IMR-90 (cell line): Measurements from ENCODE around the gene THNSL1. TPM values are rescaled to one million over a fixed set of nuclear protein-coding genes. Genes with fewer than 3 reads are reported as not detected.

Experiments used
- ATAC-seq: fragments of 200-7000 bp; cut with Tn5 transposase; 2 replicates; pipeline ENCODE4 v1.9.1; 2020; ENCODE audit warnings: low read depth, mild to moderate bottlenecking, moderate library complexity
- BruUV-seq: library from RNA; stranded (reverse); fragments of 400-500 nt; replicated peaks from 2 replicates; lab custom pipeline; 2021; lab: Mats Ljungman, UMichigan
- CTCF ChIA-PET: fragments of 300-600 bp; formaldehyde crosslinking; extraction: SDS; loops from one replicate; lab custom pipeline; 2021; ENCODE audit warnings: antibody characterized with exemption; lab: Yijun Ruan, JAX
- POLR2A ChIA-PET: fragments of 300-600 bp; sonication (Branson Sonifier 250); formaldehyde crosslinking; loops from one replicate; lab custom pipeline; 2022; ENCODE audit warnings: antibody characterized with exemption; ENCODE audit not compliant: unreplicated experiment; lab: Charles Lee
- DNase-seq: peaks from one replicate; pipeline ENCODE4 v3.0.0; 2013
- H2AFZ ChIP-seq: replicated peaks from 2 replicates; pipeline ENCODE3; 2013; ENCODE audit warnings: low read length, mild to moderate bottlenecking; ENCODE audit not compliant: poor library complexity
- H2AK5ac ChIP-seq: 2 replicates; pipeline ENCODE4 v1.6.1; 2013; ENCODE audit warnings: low read depth, low read length, inconsistent platforms
- H2AK9ac ChIP-seq: replicated peaks from 2 replicates; pipeline ENCODE3; 2013; ENCODE audit warnings: mild to moderate bottlenecking, low read depth, low read length, moderate library complexity; ENCODE audit not compliant: poor library complexity
- H2BK120ac ChIP-seq: 2 replicates; pipeline ENCODE4 v1.6.1; 2013; ENCODE audit warnings: low read depth, low read length, inconsistent platforms
- H2BK15ac ChIP-seq: 3 replicates; pipeline ENCODE4 v1.6.1; 2013; ENCODE audit warnings: low read depth, low read length, inconsistent platforms
- H2BK20ac ChIP-seq: 2 replicates; pipeline ENCODE4 v1.6.1; 2013; ENCODE audit warnings: low read depth, mild to moderate bottlenecking, inconsistent platforms, low read length, moderate library complexity
- H2BK5ac ChIP-seq: 2 replicates; pipeline ENCODE4 v1.6.1; 2013; ENCODE audit warnings: mild to moderate bottlenecking, low read depth, low read length, inconsistent platforms; ENCODE audit not compliant: poor library complexity, severe bottlenecking
- H3K14ac ChIP-seq: replicated peaks from 2 replicates; pipeline ENCODE4 v1.6.1; 2013; ENCODE audit warnings: low read depth, low read length, inconsistent platforms
- H3K18ac ChIP-seq: 2 replicates; pipeline ENCODE4 v1.6.1; 2013; ENCODE audit warnings: low read depth, low read length, control low read depth
- H3K23ac ChIP-seq: 2 replicates; pipeline ENCODE4 v1.6.1; 2013; ENCODE audit warnings: low read depth, low read length, inconsistent platforms
- H3K27ac ChIP-seq: 2 replicates; pipeline ENCODE4 v1.5.1; 2013; ENCODE audit warnings: mild to moderate bottlenecking, control low read depth, low read length; ENCODE audit not compliant: insufficient read depth
- H3K27me3 ChIP-seq: 2 replicates; pipeline ENCODE4 v1.6.1; 2013; ENCODE audit warnings: low read length; ENCODE audit not compliant: control insufficient read depth, insufficient read depth
- H3K36me3 ChIP-seq: 2 replicates; pipeline ENCODE4 v1.6.1; 2013; ENCODE audit warnings: low read length, mixed read lengths; ENCODE audit not compliant: control insufficient read depth, insufficient read depth
- H3K4ac ChIP-seq: 2 replicates; pipeline ENCODE4 v1.6.1; 2013; ENCODE audit warnings: low read depth, low read length, inconsistent platforms
- H3K4me1 ChIP-seq: 2 replicates; pipeline ENCODE4 v1.6.1; 2013; ENCODE audit warnings: low read length, mixed read lengths; ENCODE audit not compliant: control insufficient read depth, insufficient read depth
- H3K4me2 ChIP-seq: 2 replicates; pipeline ENCODE4 v1.6.1; 2013; ENCODE audit warnings: low read depth, mild to moderate bottlenecking, control low read depth, low read length, moderate library complexity
- H3K4me3 ChIP-seq: 2 replicates; pipeline ENCODE4 v1.5.1; 2013; ENCODE audit warnings: low read depth, mild to moderate bottlenecking, control low read depth, low read length, moderate library complexity; ENCODE audit not compliant: insufficient read depth
- H3K56ac ChIP-seq: 2 replicates; pipeline ENCODE4 v1.6.1; 2013; ENCODE audit warnings: low read length, inconsistent platforms; ENCODE audit not compliant: insufficient read depth; ENCODE audit errors: extremely low read depth
- H3K79me1 ChIP-seq, 2 experiments: 2 replicates each; pipeline ENCODE4 v1.6.1; 2013; ENCODE audit warnings: low read length in 2 of 2, inconsistent platforms in 1 of 2, low read depth in 1 of 2
- H3K9ac ChIP-seq: 2 replicates; pipeline ENCODE4 v1.6.1; 2013; ENCODE audit warnings: low read depth, low read length, control low read depth
- H3K9me1 ChIP-seq: 2 replicates; pipeline ENCODE4 v1.6.1; 2013; ENCODE audit warnings: low read length, inconsistent platforms; ENCODE audit not compliant: insufficient read depth
- H3K9me3 ChIP-seq: 2 replicates; pipeline ENCODE4 v1.6.1; 2013; ENCODE audit warnings: low read length; ENCODE audit not compliant: control insufficient read depth, insufficient read depth
- H4K20me1 ChIP-seq: 2 replicates; pipeline ENCODE4 v1.6.1; 2013; ENCODE audit warnings: low read length, inconsistent platforms; ENCODE audit not compliant: insufficient read depth
- H4K5ac ChIP-seq: 2 replicates; pipeline ENCODE4 v1.6.1; 2013; ENCODE audit warnings: mild to moderate bottlenecking, low read depth, low read length, control low read depth
- H4K8ac ChIP-seq, 2 experiments: 2 replicates each; pipeline ENCODE4 v1.6.1; 2013; ENCODE audit warnings: low read depth in 2 of 2, low read length in 2 of 2, control low read depth in 1 of 2, inconsistent platforms in 1 of 2
- H4K91ac ChIP-seq: 2 replicates; pipeline ENCODE4 v1.6.1; 2013; ENCODE audit warnings: low read depth, low read length, inconsistent platforms; ENCODE audit not compliant: insufficient read depth
- BHLHE40 ChIP-seq: fragments of 150-350 bp; IDR thresholded peaks from 2 replicates; pipeline ENCODE4 v1.6.1; 2016; ENCODE audit warnings: mild to moderate bottlenecking, low read depth, low read length
- CEBPB ChIP-seq: IDR thresholded peaks from 2 replicates; pipeline ENCODE4 v1.6.1; 2012; ENCODE audit warnings: low read depth, low read length, improper control_type of control experiment
- FOS ChIP-seq: fragments of 150-350 bp; IDR thresholded peaks from 2 replicates; pipeline ENCODE4 v1.6.1; 2016; ENCODE audit warnings: low read depth, low read length
- MAZ ChIP-seq: IDR thresholded peaks from 2 replicates; pipeline ENCODE4 v1.6.1; 2012; ENCODE audit warnings: low read depth, mild to moderate bottlenecking, low read length, improper control_type of control experiment, moderate library complexity, borderline replicate concordance
- NFE2L2 ChIP-seq: fragments of 150-350 bp; IDR thresholded peaks from 2 replicates; pipeline ENCODE4 v1.6.1; 2016; ENCODE audit warnings: low read depth, mild to moderate bottlenecking, low read length
- POLR2A ChIP-seq: IDR thresholded peaks from 2 replicates; pipeline ENCODE4 v1.6.1; 2012; ENCODE audit warnings: mild to moderate bottlenecking, low read depth, low read length
- RAD21 ChIP-seq: IDR thresholded peaks from 2 replicates; pipeline ENCODE4 v1.6.1; 2012; ENCODE audit warnings: low read length, improper control_type of control experiment
- RFX5 ChIP-seq: IDR thresholded peaks from 2 replicates; pipeline ENCODE4 v1.8.0; 2012; ENCODE audit warnings: low read depth, mild to moderate bottlenecking, low read length, moderate library complexity
- SMC3 ChIP-seq: fragments of 150-350 bp; IDR thresholded peaks from 2 replicates; pipeline ENCODE4 v1.6.1; 2016; ENCODE audit warnings: low read depth, mild to moderate bottlenecking, antibody characterized with exemption, low read length, moderate library complexity
- WGBS, 2 experiments: methylation state at CpG; one replicate each; pipeline versions ENCODE4 v1.1.5 to v1.1.7; 2013; ENCODE audit warnings: missing lambda C conversion rate in 2 of 2; ENCODE audit not compliant: insufficient read length in 1 of 2; ENCODE audit errors: extremely low coverage in 2 of 2; 5-methylcytosine and 5-hydroxymethylcytosine counted together
- dilution Hi-C: fragments of 300-500 bp; cut with HindIII; formaldehyde crosslinking; loops from one replicate; pipeline ENCODE4 v1.14.3; 2018; ENCODE audit warnings: low sequenced_read_pairs; ENCODE audit not compliant: unreplicated experiment
- in situ Hi-C: fragments of 300-500 bp; cut with MboI; formaldehyde crosslinking; loops from 3 replicates; pipeline ENCODE4 v1.14.3; 2019; ENCODE audit warnings: low sequenced_read_pairs, inconsistent platforms, mixed read lengths
- intact Hi-C: fragments of 100-400 bp; cut with micrococcal nuclease; formaldehyde crosslinking; loops from 2 replicates; pipeline ENCODE4 v1.10.0; 2022
- polyA plus RNA-seq, 3 experiments: library from polyadenylated mRNA; depleted of rRNA; stranded (reverse); fragments of >200 nt; gene quantifications; 2 replicates each; pipeline ENCODE4 v1.2.3, GENCODE V29; 2012; ENCODE audit warnings: low replicate concordance in 1 of 3
- total RNA-seq: library from RNA; depleted of rRNA; stranded (reverse); fragments of >200 nt; gene quantifications from 2 replicates; pipeline ENCODE4 v1.2.3, GENCODE V29; 2012
- TF ChIP-seq, protein P1 (sequence below): conservative IDR thresholded peaks from 2 replicates; pipeline ENCODE4 v1.5.1; 2012; ENCODE audit warnings: mild to moderate bottlenecking, low read depth, low read length, improper control_type of control experiment

The THNSL1 gene
- total and polyA plus RNA-seq, 2 of the 4 experiments (the other 2 are of a cell fraction) = 1.3 to 2.0 TPM

DNA sequence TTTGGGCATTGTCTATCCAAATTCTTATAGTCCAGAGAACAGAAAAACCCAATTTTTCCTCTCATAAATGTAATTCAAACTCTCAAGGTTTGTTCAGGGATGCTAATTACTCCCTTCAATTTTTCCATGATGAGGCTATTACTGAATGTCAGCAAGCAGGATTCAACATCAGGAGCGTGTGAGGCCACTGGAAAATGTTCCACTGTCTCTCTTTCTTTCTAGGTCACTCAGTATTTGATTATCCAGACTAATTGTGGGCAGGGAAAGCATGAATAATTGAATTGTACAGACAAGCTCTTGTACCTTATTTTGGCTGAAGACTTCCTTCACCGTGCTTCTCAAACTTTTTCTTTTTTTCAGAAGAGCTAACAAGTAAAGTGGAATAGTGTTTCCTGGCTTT, 30.7 kb downstream of the THNSL1 start:
- peaks cover 15% of the 10 kb centered on the region for H3K27me3 ChIP-seq
- no peaks in the 10 kb centered on the region for H3K4me1 ChIP-seq
- intact Hi-C loops = no loop called here
- ATAC-seq (no peak), DNase-seq (no peak)
- H2BK120ac ChIP-seq = no peak overlapping the region
- H4K5ac ChIP-seq = no peak overlapping the region
- no peaks in the 10 kb centered on the region for H3K36me3 ChIP-seq
- no peak overlapping the region for H3K18ac ChIP-seq
- ChIA-PET POLR2A (no interaction called here), CTCF (no interaction called here)
- no peaks in the 10 kb centered on the region for H3K79me1 ChIP-seq
- no peaks in the 10 kb centered on the region for H4K20me1 ChIP-seq
- no peak overlapping the region for H3K56ac ChIP-seq
- in situ Hi-C loops = no loop called here
- no peak overlapping the region for H2BK15ac ChIP-seq
- H2AFZ ChIP-seq = no peak overlapping the region
- H3K4me3 ChIP-seq = no peak overlapping the region
- H2AK5ac ChIP-seq = no peak overlapping the region
- dilution Hi-C loops = no loop called here
- H3K4ac ChIP-seq = no peak overlapping the region
- no peak overlapping the region for H3K9ac ChIP-seq
- H4K91ac ChIP-seq = no peak overlapping the region
- no peak overlapping the region for H4K8ac ChIP-seq
- no CpG with 5 or more reads among the region's 2 CpGs for WGBS, 2 experiments
- H3K9me1 ChIP-seq = no peaks in the 10 kb centered on the region
- no peak overlapping the region for H2BK5ac ChIP-seq
- no peak overlapping the region for H3K14ac ChIP-seq
- H3K9me3 ChIP-seq = peaks cover 3% of the 10 kb centered on the region
- no peak for TF ChIP-seq SMC3
- TF ChIP-seq, protein P1, sequence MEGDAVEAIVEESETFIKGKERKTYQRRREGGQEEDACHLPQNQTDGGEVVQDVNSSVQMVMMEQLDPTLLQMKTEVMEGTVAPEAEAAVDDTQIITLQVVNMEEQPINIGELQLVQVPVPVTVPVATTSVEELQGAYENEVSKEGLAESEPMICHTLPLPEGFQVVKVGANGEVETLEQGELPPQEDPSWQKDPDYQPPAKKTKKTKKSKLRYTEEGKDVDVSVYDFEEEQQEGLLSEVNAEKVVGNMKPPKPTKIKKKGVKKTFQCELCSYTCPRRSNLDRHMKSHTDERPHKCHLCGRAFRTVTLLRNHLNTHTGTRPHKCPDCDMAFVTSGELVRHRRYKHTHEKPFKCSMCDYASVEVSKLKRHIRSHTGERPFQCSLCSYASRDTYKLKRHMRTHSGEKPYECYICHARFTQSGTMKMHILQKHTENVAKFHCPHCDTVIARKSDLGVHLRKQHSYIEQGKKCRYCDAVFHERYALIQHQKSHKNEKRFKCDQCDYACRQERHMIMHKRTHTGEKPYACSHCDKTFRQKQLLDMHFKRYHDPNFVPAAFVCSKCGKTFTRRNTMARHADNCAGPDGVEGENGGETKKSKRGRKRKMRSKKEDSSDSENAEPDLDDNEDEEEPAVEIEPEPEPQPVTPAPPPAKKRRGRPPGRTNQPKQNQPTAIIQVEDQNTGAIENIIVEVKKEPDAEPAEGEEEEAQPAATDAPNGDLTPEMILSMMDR = no peak
- no peak for TF ChIP-seq FOS
- no peak for TF ChIP-seq BHLHE40
- TF ChIP-seq POLR2A = no peak
- TF ChIP-seq RFX5 = no peak
- TF ChIP-seq CEBPB = no peak
- TF ChIP-seq RAD21 = no peak
- TF ChIP-seq MAZ = no peak
- no peak for TF ChIP-seq NFE2L2
- H2BK20ac ChIP-seq = no peak overlapping the region
- H3K23ac ChIP-seq = no peak overlapping the region
- H3K4me2 ChIP-seq = no peak overlapping the region
- H2AK9ac ChIP-seq = no peak overlapping the region
- BruUV-seq = no TSS peak
- no peak overlapping the region for H3K27ac ChIP-seq
